Esophagus muscularis mucosa (tissue), 4 donors: ENCODE data around the gene IGSF23. TPM values are rescaled to one million over a fixed set of nuclear protein-coding genes. Genes with fewer than 3 reads are reported as not detected.

Experiments
- DNase-seq: peaks from one replicate; pipeline ENCODE4 v3.0.0-alpha.2; 2017; ENCODE audit errors: extremely low spot score
- H3K27ac ChIP-seq, 4 donors: fragments of 200-600 bp; sonication (generic); replicated peaks in 1 of 4; 1 replicate in 3 of 4; 2 replicates in 1 of 4; pipeline ENCODE4 v1.5.1; 2016 to 2019; ENCODE audit warnings: mild to moderate bottlenecking in 1 of 4
- H3K27me3 ChIP-seq, 4 donors: fragments of 200-600 bp; sonication (generic); one replicate each; pipeline versions ENCODE4 v1.5.1 to v1.6.0; 2016 to 2019
- H3K36me3 ChIP-seq, 4 donors: fragments of 200-600 bp; sonication (generic); one replicate each; pipeline ENCODE4 v1.5.1; 2016 to 2019
- H3K4me1 ChIP-seq, 4 donors: fragments of 200-600 bp; sonication (generic); one replicate each; pipeline ENCODE4 v1.5.1; 2016 to 2019
- H3K4me3 ChIP-seq, 4 donors: fragments of 200-600 bp; sonication (generic); 1 replicate in 2 of 4; 2 replicates in 2 of 4; pipeline ENCODE4 v1.5.1; 2016 to 2019; ENCODE audit warnings: mild to moderate bottlenecking in 4 of 4, moderate library complexity in 1 of 4
- H3K9me3 ChIP-seq, 4 donors: fragments of 200-600 bp; sonication (generic); 1 replicate in 3 of 4; 2 replicates in 1 of 4; pipeline ENCODE4 v1.5.1; 2016 to 2019
- CTCF ChIP-seq, 3 experiments: fragments of 200-600 bp in 2 of 3; fragments of 450-650 bp in 1 of 3; sonication (generic) in 2 of 3; IDR thresholded peaks; one replicate each; pipeline ENCODE4 v1.5.1; 2017 to 2019; ENCODE audit warnings: antibody characterized with exemption in 3 of 3, mild to moderate bottlenecking in 2 of 3, moderate library complexity in 1 of 3
- EP300 ChIP-seq: sonication (generic); formaldehyde crosslinking; IDR thresholded peaks from one replicate; pipeline ENCODE4 v1.6.1; 2017; ENCODE audit warnings: antibody characterized with exemption
- POLR2A ChIP-seq: fragments of 450-650 bp; IDR thresholded peaks from one replicate; pipeline ENCODE4 v1.6.1; 2017; ENCODE audit warnings: antibody characterized with exemption, moderate library complexity, mild to moderate bottlenecking, low read depth
- POLR2AphosphoS5 ChIP-seq, 2 donors: sonication (generic); formaldehyde crosslinking; IDR thresholded peaks; one replicate each; pipeline ENCODE4 v1.6.1; 2017; ENCODE audit warnings: antibody characterized with exemption in 2 of 2
- WGBS: methylation state at CpG from one replicate; pipeline ENCODE4 v1.1.5; 2018; 5-methylcytosine and 5-hydroxymethylcytosine counted together
- intact Hi-C: fragments of 100-400 bp; cut with DNase I; formaldehyde crosslinking; loops from one replicate; pipeline ENCODE4 v1.15.1; 2023
- total RNA-seq, 4 donors: library from RNA; depleted of rRNA; stranded (reverse); fragments of >200 nt; gene quantifications; one replicate each; pipeline versions ENCODE4 v1.1.0 to v1.2.1, GENCODE V29; 2016

The IGSF23 gene
- total RNA-seq, result not detected

- no peaks in the 10 kb centered on the region for H3K36me3 ChIP-seq
- no peak within 1 kb of the TSS for H3K27ac ChIP-seq
- peaks cover 0 to 3% (median under 1%) of the 10 kb centered on the region in 4 donors for H3K4me1 ChIP-seq
- WGBS, result 85% methylated on average over 22 of the region's 25 CpGs
- DNase-seq, result no peak
- intact Hi-C loops, result no loop called here
- TF ChIP-seq CTCF (IDR thresholded peaks at IDR 0.05) (no peak), POLR2AphosphoS5 (IDR thresholded peaks at IDR 0.05) (no peak), EP300 (no peak), POLR2A (no peak)
- peaks cover 0 to 7% (median 0%) of the 10 kb centered on the region in 4 donors for H3K27me3 ChIP-seq
- H3K4me3 ChIP-seq, result no peak within 1 kb of the TSS
- no peaks in the 10 kb centered on the region for H3K9me3 ChIP-seq
Measured at GRCh38 chr19:44613295-44614178, at the start of gene IGSF23. TSS of gene IGSF23 (plus strand) at chr19:44613563. CDS start at chr19:44613646, 83 bp downstream.

DNA sequence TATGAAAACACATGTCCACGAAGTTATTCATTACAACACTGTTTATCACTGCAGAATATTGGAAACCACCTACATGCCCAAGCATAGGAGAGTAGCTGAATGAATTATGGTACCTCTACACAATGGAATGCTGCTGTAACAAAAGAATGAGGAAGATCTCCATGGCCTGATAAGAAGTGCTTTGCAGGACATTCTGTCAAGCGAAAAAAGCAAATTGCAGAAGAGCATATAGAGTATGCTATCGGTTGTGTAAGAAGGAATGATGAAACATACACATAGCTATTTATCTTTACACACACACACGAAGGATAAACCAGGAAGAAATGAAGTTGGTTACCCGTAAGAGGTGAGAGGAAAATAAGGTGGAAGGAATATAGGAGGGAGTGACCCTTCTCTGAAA, 46.4 kb upstream of the IGSF23 start:
- Histone ChIP-seq H3K4me1 (no peaks in the 10 kb centered on the region), H3K27me3 (peaks cover 0 to 46% (median 2%) of the 10 kb centered on the region in 4 donors), H3K27ac (no peak overlapping the region), H3K4me3 (no peak overlapping the region), H3K36me3 (no peaks in the 10 kb centered on the region), H3K9me3 (no peaks in the 10 kb centered on the region)
- intact Hi-C loops, result no loop called here
- no peak for DNase-seq
- WGBS, result 47% methylated on average over 5 of the region's 5 CpGs
- no peak for TF ChIP-seq CTCF (IDR thresholded peaks at IDR 0.05)
- TF ChIP-seq POLR2AphosphoS5 (IDR thresholded peaks at IDR 0.05), result no peak
- TF ChIP-seq EP300, result no peak
- no peak for TF ChIP-seq POLR2A

- 79% methylated on average over 2 of the region's 2 CpGs for WGBS
- Histone ChIP-seq H3K27ac (no peak overlapping the region), H3K27me3 (peaks cover 0 to 43% (median 2%) of the 10 kb centered on the region in 4 donors), H3K36me3 (no peaks in the 10 kb centered on the region), H3K4me1 (no peaks in the 10 kb centered on the region), H3K9me3 (no peaks in the 10 kb centered on the region), H3K4me3 (no peak overlapping the region)
- intact Hi-C loops, result no loop called here
- no peak for TF ChIP-seq POLR2AphosphoS5 (IDR thresholded peaks at IDR 0.05)
- no peak for TF ChIP-seq EP300
- TF ChIP-seq CTCF (IDR thresholded peaks at IDR 0.05), result no peak
- no peak for TF ChIP-seq POLR2A
- DNase-seq, result no peak
Measured at GRCh38 chr19:44567745-44568144, 45.6 kb upstream of the IGSF23 start.

GRCh38 chr19:44570603-44570983, 42.8 kb upstream of the IGSF23 start:
- Histone ChIP-seq H3K9me3 (no peaks in the 10 kb centered on the region), H3K27ac (no peak overlapping the region), H3K36me3 (no peaks in the 10 kb centered on the region), H3K27me3 (peaks cover 0 to 43% (median 2%) of the 10 kb centered on the region in 4 donors), H3K4me1 (no peaks in the 10 kb centered on the region), H3K4me3 (no peak overlapping the region)
- no peak for DNase-seq
- 53% methylated on average over 3 of the region's 3 CpGs for WGBS
- intact Hi-C loops, result loop anchor here (2.0 kb wide), 1 partner anchor 86 kb away; no protein-coding TSS in a partner anchor
- TF ChIP-seq POLR2AphosphoS5 (IDR thresholded peaks at IDR 0.05), result no peak
- TF ChIP-seq CTCF (IDR thresholded peaks at IDR 0.05), result no peak
- no peak for TF ChIP-seq POLR2A
- TF ChIP-seq EP300, result no peak
